ENCODE results near the gene KPNA3.

- TF ChIP-seq CTCF (IDR thresholded peaks at IDR 0.05) (no peak), POLR2A (IDR thresholded peaks at IDR 0.05) (no peak)
These were observed 38.2 kb upstream of the KPNA3 start for GRCh38 chr13:49830721-49831120.
